GM19099 (cell line): Measurements from ENCODE around the gene CAMTA1.

Experiments
- POLR2A ChIP-seq: IDR thresholded peaks from 3 replicates; pipeline ENCODE4 v1.6.1; 2011; ENCODE audit warnings: low read depth; ENCODE audit not compliant: insufficient read length; ENCODE audit errors: extremely low read depth

Gene CAMTA1

GRCh38 chr1:7610106-7610731 lies 825.0 kb downstream of the CAMTA1 start:
- no peak for TF ChIP-seq POLR2A

- no peak for TF ChIP-seq POLR2A
Observed at GRCh38 chr1:7610936-7611335, 825.7 kb downstream of the CAMTA1 start.

GRCh38 chr1:7611421-7612010 lies 826.3 kb downstream of the CAMTA1 start:
- no peak for TF ChIP-seq POLR2A

GRCh38 chr1:7613106-7613850 lies 828.0 kb downstream of the CAMTA1 start:
- no peak for TF ChIP-seq POLR2A

GRCh38 chr1:7613851-7614205 lies 828.6 kb downstream of the CAMTA1 start:
- no peak for TF ChIP-seq POLR2A

- TF ChIP-seq POLR2A: no peak
Observed at GRCh38 chr1:7614576-7615074, 829.4 kb downstream of the CAMTA1 start.

GRCh38 chr1:7615138-7615537 lies 829.9 kb downstream of the CAMTA1 start:
- no peak for TF ChIP-seq POLR2A

- TF ChIP-seq POLR2A: no peak
Observed at GRCh38 chr1:7616076-7616832, 831.0 kb downstream of the CAMTA1 start.

- TF ChIP-seq POLR2A: no peak
Observed at GRCh38 chr1:7616953-7617352, 831.7 kb downstream of the CAMTA1 start.

- no peak for TF ChIP-seq POLR2A
Observed at GRCh38 chr1:7617826-7618225, 832.6 kb downstream of the CAMTA1 start.

- TF ChIP-seq POLR2A: no peak
Observed at GRCh38 chr1:7620196-7620595, 834.9 kb downstream of the CAMTA1 start.

- TF ChIP-seq POLR2A: no peak
Observed at GRCh38 chr1:7621334-7622219, 836.3 kb downstream of the CAMTA1 start.

- TF ChIP-seq POLR2A: no peak
Observed at GRCh38 chr1:7623842-7624241, 838.6 kb downstream of the CAMTA1 start.

- TF ChIP-seq POLR2A: no peak
Observed at GRCh38 chr1:7624791-7625355, 839.6 kb downstream of the CAMTA1 start.

GRCh38 chr1:7625401-7625800 lies 840.1 kb downstream of the CAMTA1 start:
- no peak for TF ChIP-seq POLR2A

GRCh38 chr1:7628273-7628672 lies 843.0 kb downstream of the CAMTA1 start:
- no peak for TF ChIP-seq POLR2A
